HEK293T (cell line): ENCODE results near the gene PALB2.

Experiments
- CTCF ChIA-PET: fragments of 350-600 bp; formaldehyde crosslinking; extraction: SDS; loops from one replicate; lab custom pipeline; 2021; ENCODE audit warnings: antibody characterized with exemption, inconsistent platforms; lab: Yijun Ruan, JAX
- POLR2A ChIA-PET: fragments of 350-600 bp; formaldehyde crosslinking; extraction: SDS; loops from one replicate; lab custom pipeline; 2020; ENCODE audit warnings: antibody characterized with exemption, inconsistent platforms; lab: Yijun Ruan, JAX
- DNase-seq: peaks from one replicate; pipeline ENCODE4 v3.0.0; 2012; ENCODE audit warnings: mixed read lengths; ENCODE audit errors: extremely low spot score
- ARNT ChIP-seq: fragments of 450-650 bp; IDR thresholded peaks from 2 replicates; pipeline ENCODE4 v1.6.1; 2017; ENCODE audit warnings: mild to moderate bottlenecking
- BHLHE40 ChIP-seq: fragments of 450-650 bp; IDR thresholded peaks from 2 replicates; pipeline ENCODE4 v1.6.1; 2016; ENCODE audit warnings: mild to moderate bottlenecking, moderate library complexity, borderline replicate concordance
- CTBP1 ChIP-seq: fragments of 450-650 bp; IDR thresholded peaks from 2 replicates; pipeline ENCODE4 v1.6.1; 2016; ENCODE audit warnings: borderline replicate concordance
- ELF4 ChIP-seq: fragments of 450-650 bp; IDR thresholded peaks from 2 replicates; pipeline ENCODE4 v1.6.1; 2017; ENCODE audit warnings: antibody characterized with exemption
- FOXA1 ChIP-seq: fragments of 450-650 bp; IDR thresholded peaks from 2 replicates; pipeline ENCODE4 v1.6.1; 2016; ENCODE audit warnings: mild to moderate bottlenecking
- FOXK2 ChIP-seq: fragments of 450-650 bp; IDR thresholded peaks from 2 replicates; pipeline ENCODE4 v1.6.1; 2016; ENCODE audit warnings: mild to moderate bottlenecking
- FOXM1 ChIP-seq: fragments of 450-650 bp; IDR thresholded peaks from 2 replicates; pipeline ENCODE4 v1.6.1; 2017; ENCODE audit warnings: mild to moderate bottlenecking, borderline replicate concordance
- HDGF ChIP-seq: fragments of 450-650 bp; IDR thresholded peaks from 2 replicates; pipeline ENCODE4 v1.6.1; 2017; ENCODE audit warnings: antibody characterized with exemption, borderline replicate concordance
- L3MBTL2 ChIP-seq: fragments of 450-650 bp; conservative IDR thresholded peaks from 2 replicates; pipeline ENCODE4 v1.6.1; 2016; ENCODE audit warnings: mild to moderate bottlenecking
- LEF1 ChIP-seq: fragments of 450-650 bp; IDR thresholded peaks from 2 replicates; pipeline ENCODE4 v1.6.1; 2017; ENCODE audit warnings: mild to moderate bottlenecking, borderline replicate concordance
- NFRKB ChIP-seq: fragments of 450-650 bp; IDR thresholded peaks from 2 replicates; pipeline ENCODE4 v1.6.1; 2016; ENCODE audit warnings: mild to moderate bottlenecking, moderate library complexity
- PKNOX1 ChIP-seq: fragments of 450-650 bp; IDR thresholded peaks from 2 replicates; pipeline ENCODE4 v1.6.1; 2016
- SP1 ChIP-seq: fragments of 450-650 bp; IDR thresholded peaks from 2 replicates; pipeline ENCODE4 v1.6.1; 2017
- SUZ12 ChIP-seq: fragments of 450-650 bp; IDR thresholded peaks from 2 replicates; pipeline ENCODE4 v1.6.1; 2016; ENCODE audit warnings: mild to moderate bottlenecking
- TARDBP ChIP-seq: fragments of 450-650 bp; IDR thresholded peaks from 2 replicates; pipeline ENCODE4 v1.6.1; 2016
- ZNF384 ChIP-seq: fragments of 450-650 bp; IDR thresholded peaks from 2 replicates; pipeline ENCODE4 v1.6.1; 2016

Gene PALB2

GRCh38 chr16:23580391-23580790 is 60.7 kb downstream of the PALB2 start:
- ChIA-PET CTCF (no interaction called here), POLR2A (no interaction called here)
- no peak for TF ChIP-seq FOXM1
- no peak for TF ChIP-seq FOXK2
- no peak for TF ChIP-seq L3MBTL2
- no peak for TF ChIP-seq TARDBP
- no peak for TF ChIP-seq NFRKB
- TF ChIP-seq SUZ12 = no peak
- TF ChIP-seq ARNT = no peak
- TF ChIP-seq ZNF384 = no peak
- TF ChIP-seq BHLHE40 = no peak
- no peak for TF ChIP-seq FOXA1
- no peak for TF ChIP-seq ELF4
- TF ChIP-seq LEF1 = no peak
- no peak for TF ChIP-seq SP1
- TF ChIP-seq HDGF = no peak
- DNase-seq = no peak

- no peak for DNase-seq
- POLR2A ChIA-PET = no interaction called here
- TF ChIP-seq ELF4 (no peak), ZNF384 (0 out of 2 replicates have a peak, but pooled peaks have one; percentile 17), PKNOX1 (no peak), FOXA1 (no peak), CTBP1 (no peak), SP1 (no peak), LEF1 (no peak)
- CTCF ChIA-PET = no interaction called here
These were observed 61.7 kb downstream of the PALB2 start for GRCh38 chr16:23579371-23579770.

GRCh38 chr16:23578101-23578830 is 62.8 kb downstream of the PALB2 start:
- TF ChIP-seq CTBP1 = no peak
- no peak for TF ChIP-seq PKNOX1
- no peak for TF ChIP-seq ELF4
- no peak for TF ChIP-seq FOXK2
- no peak for TF ChIP-seq HDGF
- TF ChIP-seq SUZ12 = no peak
- TF ChIP-seq LEF1 = no peak
- TF ChIP-seq L3MBTL2 = no peak
- TF ChIP-seq FOXM1 = no peak
- TF ChIP-seq BHLHE40 = no peak
- no peak for TF ChIP-seq FOXA1
- no peak for TF ChIP-seq NFRKB
- no peak for TF ChIP-seq SP1
- POLR2A ChIA-PET = interaction anchor here (1.3 kb wide), 1 partner anchor 21 kb away, joined by 3 read pairs; the partner anchor contains the start of genes EARS2 and UBFD1

GRCh38 chr16:23577493-23577892 is 63.6 kb downstream of the PALB2 start:
- no peak for DNase-seq
- ChIA-PET CTCF (interaction anchor here (1.0 to 1.1 kb wide), 2 partner anchors 8 to 19 kb away, joined by 3 to 4 read pairs; partner anchors contain the start of gene NDUFAB1), POLR2A (interaction anchor here (1.3 kb wide), 1 partner anchor 20 kb away, joined by 3 read pairs; the partner anchor contains the start of genes EARS2 and UBFD1)
- TF ChIP-seq ELF4 = no peak
- no peak for TF ChIP-seq CTBP1
- no peak for TF ChIP-seq SUZ12
- TF ChIP-seq TARDBP = no peak
- TF ChIP-seq BHLHE40 = no peak
- TF ChIP-seq FOXK2 = no peak

More at GRCh38 chr16:23578101-23578830, 62.8 kb downstream of the PALB2 start:
- CTCF ChIA-PET = interaction anchor here (1.0 to 1.1 kb wide), 2 partner anchors 9 to 18 kb away, joined by 3 to 4 read pairs; partner anchors contain the start of gene NDUFAB1
- no peak for DNase-seq

- POLR2A ChIA-PET = interaction anchor here (1.0 kb wide), 2 partner anchors 17 to 18 kb away, joined by 3 to 5 read pairs; partner anchors contain the start of genes EARS2 and UBFD1
- no peak for DNase-seq
- TF ChIP-seq TARDBP (no peak), CTBP1 (no peak), NFRKB (no peak), LEF1 (no peak), HDGF (no peak), BHLHE40 (no peak), PKNOX1 (no peak), FOXK2 (no peak), L3MBTL2 (no peak), ARNT (no peak), SUZ12 (no peak), FOXM1 (no peak), SP1 (no peak), ZNF384 (no peak)
- CTCF ChIA-PET = interaction anchor here (0.7 kb wide), 1 partner anchor 23 kb away, joined by 3 read pairs; no protein-coding TSS in a partner anchor
These were observed 65.3 kb downstream of the PALB2 start for GRCh38 chr16:23575834-23576233.

- ChIA-PET CTCF (no interaction called here), POLR2A (no interaction called here)
- no peak for DNase-seq
- TF ChIP-seq PKNOX1 = no peak
- TF ChIP-seq ZNF384 = no peak
- no peak for TF ChIP-seq CTBP1
- no peak for TF ChIP-seq FOXA1
- TF ChIP-seq SP1 = no peak
- TF ChIP-seq FOXK2 = no peak
- TF ChIP-seq ARNT = no peak
- no peak for TF ChIP-seq FOXM1
These were observed 67.3 kb downstream of the PALB2 start for GRCh38 chr16:23573817-23574216.
